ENCODE data around the gene CLEC10A. TPM values are rescaled to one million over a fixed set of nuclear protein-coding genes. Genes with fewer than 3 reads are reported as not detected.
"Not testable (repeated sequence)": the region's sequence is repeated elsewhere in the genome, so short reads cannot be mapped to it uniquely, and the experiment has no call there.

The CLEC10A gene
- total and polyA plus RNA-seq, 5 experiments from 2014 or later: 0.13 to 0.93 (median 0.49) TPM; not detected in 2

- H3K9me3 Mint-ChIP-seq: no peaks in the 10 kb centered on the region
- H3K4me1 Mint-ChIP-seq: peaks cover 0 to 1% (median 0%) of the 10 kb centered on the region in 4 donors
- no peak for ATAC-seq
- DNase-seq: no peak
- POLR2A ChIA-PET: no interaction called here
- H3K4me3 Mint-ChIP-seq: no peak overlapping the region
- H3K27me3 Mint-ChIP-seq: peaks cover 3 to 28% (median 14%) of the 10 kb centered on the region in 5 donors
- peak overlapping the region in 2 of 10 donors; percentile 19 to 32 for H3K27ac Mint-ChIP-seq
- H3K36me3 Mint-ChIP-seq: no peaks in the 10 kb centered on the region
Measured at GRCh38 chr17:7060165-7060891, 19.7 kb downstream of the CLEC10A start.

- H3K27ac Mint-ChIP-seq: peak overlapping the region in 1 of 10 donors; percentile 55
- no peak for DNase-seq
Measured at GRCh38 chr17:7058831-7059447, 21.1 kb downstream of the CLEC10A start.

GRCh38 chr17:7056386-7056785 is 23.7 kb downstream of the CLEC10A start:
- Mint-ChIP-seq H3K9me3 (no peaks in the 10 kb centered on the region), H3K4me3 (no peak overlapping the region), H3K27ac (no peak overlapping the region), H3K4me1 (peaks cover 0 to 4% (median 2%) of the 10 kb centered on the region in 4 donors), H3K27me3 (peaks cover 0 to 9% (median 1%) of the 10 kb centered on the region in 5 donors), H3K36me3 (no peaks in the 10 kb centered on the region)
- POLR2A ChIA-PET: interaction anchor here (0.5 to 0.8 kb wide), 5 partner anchors 22 to 740 kb away, joined by 3 to 6 read pairs (median 5); no protein-coding TSS in a partner anchor
- ATAC-seq (no peak), DNase-seq (no peak)

More at GRCh38 chr17:7058831-7059447, 21.1 kb downstream of the CLEC10A start:
- peaks cover 0 to 1% (median 0%) of the 10 kb centered on the region in 4 donors for H3K4me1 Mint-ChIP-seq
- ATAC-seq: no peak
- H3K27me3 Mint-ChIP-seq: peaks cover 3 to 23% (median 12%) of the 10 kb centered on the region in 5 donors
- POLR2A ChIA-PET: no interaction called here
- no peaks in the 10 kb centered on the region for H3K36me3 Mint-ChIP-seq
- H3K4me3 Mint-ChIP-seq: no peak overlapping the region
- no peaks in the 10 kb centered on the region for H3K9me3 Mint-ChIP-seq

GRCh38 chr17:7050583-7050982 is 29.5 kb downstream of the CLEC10A start:
- peak overlapping the region in 2 of 10 donors; percentile 37 to 56 for H3K27ac Mint-ChIP-seq
- not testable (repeated sequence) for ATAC-seq, H3K36me3 Mint-ChIP-seq, DNase-seq, H3K9me3 Mint-ChIP-seq, H3K27me3 Mint-ChIP-seq, H3K4me3 Mint-ChIP-seq
- peaks cover 6 to 23% (median 18%) of the 10 kb centered on the region in 4 donors for H3K4me1 Mint-ChIP-seq
- POLR2A ChIA-PET: interaction anchor here (1.4 kb wide), 1 partner anchor 433 kb away, joined by 3 read pairs; the partner anchor contains the start of gene POLR2A

- no peaks in the 10 kb centered on the region for H3K9me3 Mint-ChIP-seq
- POLR2A ChIA-PET: interaction anchor here (0.6 kb wide), 1 partner anchor 250 kb away, joined by 4 read pairs; no protein-coding TSS in a partner anchor
- no peaks in the 10 kb centered on the region for H3K36me3 Mint-ChIP-seq
- no peak for DNase-seq
- no peak overlapping the region for H3K27ac Mint-ChIP-seq
- H3K4me1 Mint-ChIP-seq: peaks cover 6 to 27% (median 21%) of the 10 kb centered on the region in 4 donors
- peaks cover 0 to 2% (median 0%) of the 10 kb centered on the region in 5 donors for H3K27me3 Mint-ChIP-seq
- no peak for ATAC-seq
- H3K4me3 Mint-ChIP-seq: peak overlapping the region in 1 of 10 donors; percentile 28
Measured at GRCh38 chr17:7048968-7049367, 31.1 kb downstream of the CLEC10A start.

- peaks cover 11 to 34% (median 27%) of the 10 kb centered on the region in 4 donors for H3K4me1 Mint-ChIP-seq
- H3K27ac Mint-ChIP-seq: peak overlapping the region in 6 of 10 donors; percentile 5 to 94 (median 92)
- H3K9me3 Mint-ChIP-seq: no peaks in the 10 kb centered on the region
- ATAC-seq: no peak
- peak overlapping the region in 7 of 10 donors; percentile 27 to 91 (median 61) for H3K4me3 Mint-ChIP-seq
- no peak for DNase-seq
- POLR2A ChIA-PET: interaction anchor here (0.6 to 7.1 kb wide), 6 partner anchors 12 to 185 kb away, joined by 3 to 83 read pairs (median 7); partner anchors contain the start of genes ACADVL, DLG4 and SLC16A13
- peaks cover 0 to 2% (median 0%) of the 10 kb centered on the region in 5 donors for H3K27me3 Mint-ChIP-seq
- no peaks in the 10 kb centered on the region for H3K36me3 Mint-ChIP-seq
Measured at GRCh38 chr17:7047566-7047965, 32.5 kb downstream of the CLEC10A start.

- H3K4me1 Mint-ChIP-seq: peaks cover 16 to 35% (median 32%) of the 10 kb centered on the region in 4 donors
- DNase-seq (peak; percentile 32 to 92 (median 76)), ATAC-seq (peak; percentile 31 to 45)
- not testable (repeated sequence) for H3K27me3 Mint-ChIP-seq, H3K36me3 Mint-ChIP-seq, H3K9me3 Mint-ChIP-seq
- H3K4me3 Mint-ChIP-seq: peak overlapping the region; percentile 81 to 95 (median 88)
- POLR2A ChIA-PET: interaction anchor here (0.7 to 7.1 kb wide), 13 partner anchors 11 to 641 kb away, joined by 3 to 83 read pairs (median 7); partner anchors contain the start of genes ACADVL, DLG4, PHF23 and RNASEK
- H3K27ac Mint-ChIP-seq: peak overlapping the region; percentile 81 to 96 (median 93)
Measured at GRCh38 chr17:7046725-7047397, 33.2 kb downstream of the CLEC10A start.

- DNase-seq (peak in 4 of 10 donors; percentile 22 to 39 (median 34)), ATAC-seq (peak; percentile 20 to 24)
- Mint-ChIP-seq H3K4me3 (peak overlapping the region; percentile 81 to 95 (median 88)), H3K27ac (peak overlapping the region; percentile 81 to 96 (median 93)), H3K9me3 (no peaks in the 10 kb centered on the region), H3K4me1 (peaks cover 20 to 38% (median 37%) of the 10 kb centered on the region in 4 donors), H3K36me3 (no peaks in the 10 kb centered on the region), H3K27me3 (peaks cover 0 to 2% (median 0%) of the 10 kb centered on the region in 5 donors)
- POLR2A ChIA-PET: interaction anchor here (0.9 to 7.1 kb wide), 18 partner anchors 10 to 786 kb away, joined by 3 to 83 read pairs (median 6); partner anchors contain the start of genes ACADVL, DLG4, PHF23 and RNASEK
Measured at GRCh38 chr17:7046127-7046724, 33.8 kb downstream of the CLEC10A start.

GRCh38 chr17:7045492-7046126 is 34.4 kb downstream of the CLEC10A start:
- Mint-ChIP-seq H3K9me3 (no peaks in the 10 kb centered on the region), H3K4me3 (peak overlapping the region; percentile 81 to 95 (median 88)), H3K36me3 (no peaks in the 10 kb centered on the region), H3K27me3 (peaks cover 0 to 2% (median 0%) of the 10 kb centered on the region in 5 donors), H3K27ac (peak overlapping the region in 9 of 10 donors; percentile 81 to 96 (median 93)), H3K4me1 (peaks cover 20 to 39% (median 38%) of the 10 kb centered on the region in 4 donors)
- ATAC-seq (peak; percentile 27 to 36), DNase-seq (peak in 7 of 10 donors; percentile 31 to 75 (median 65))
- POLR2A ChIA-PET: interaction anchor here (0.9 to 7.1 kb wide), 18 partner anchors 10 to 787 kb away, joined by 3 to 83 read pairs (median 6); partner anchors contain the start of genes ACADVL, DLG4, PHF23 and RNASEK

GRCh38 chr17:7043497-7044198 is 36.4 kb downstream of the CLEC10A start, which contains the start of gene SLC16A11:
SLC16A11 (minus strand) TSS chr17:7044092; CDS start chr17:7043513, 579 bp downstream.
- Mint-ChIP-seq H3K27me3 (peaks cover 0 to 2% (median 0%) of the 10 kb centered on the region in 5 donors), H3K36me3 (no peaks in the 10 kb centered on the region), H3K4me1 (peaks cover 24 to 50% (median 48%) of the 10 kb centered on the region in 4 donors), H3K9me3 (no peaks in the 10 kb centered on the region), H3K27ac (peak within 1 kb of the TSS; percentile 43 to 95 (median 72)), H3K4me3 (peak within 1 kb of the TSS; percentile 74 to 91 (median 84))
- DNase-seq (peak in 6 of 10 donors; percentile 27 to 42 (median 36)), ATAC-seq (peak in 1 of 2 donors; percentile 27)
- POLR2A ChIA-PET: interaction anchor here (0.6 to 7.1 kb wide), 8 partner anchors 8 to 442 kb away, joined by 3 to 83 read pairs (median 3); partner anchors contain the start of genes GABARAP and SLC16A13

All from naive thymus-derived CD8-positive, alpha-beta T cell (primary cell).